HG03442 (cell line): Measurements from ENCODE around the gene CPT2.

ENCODE experiments used
- ATAC-seq: cut with Tn5 transposase; IDR thresholded peaks from one replicate; pipeline ENCODE4 v1.9.1; 2021; ENCODE audit warnings: mild to moderate bottlenecking, moderate library complexity; ENCODE audit not compliant: unreplicated experiment

CPT2 gene

GRCh38 chr1:53260631-53261247 is 64.1 kb downstream of the CPT2 start:
- no peak for ATAC-seq

- ATAC-seq, result no peak
These were observed 65.4 kb downstream of the CPT2 start for GRCh38 chr1:53262000-53262399.
